K562 (cell line): ENCODE data around the gene ARHGAP15.

Experiments
- JUND ChIP-seq, 2 experiments: IDR thresholded peaks; 2 replicates in 1 of 2; 3 replicates in 1 of 2; pipeline ENCODE4 v1.6.1; 2011; ENCODE audit warnings: borderline replicate concordance in 2 of 2, low read depth in 2 of 2, low read length in 2 of 2, improper control_type of control experiment in 1 of 2, missing biosample characterization in 1 of 2, missing genetic modification characterization in 1 of 2, missing genetic modification reagents in 1 of 2
- POLR2A ChIP-seq: fragments of 450-650 bp; conservative IDR thresholded peaks from 2 replicates; pipeline ENCODE4 v1.6.1; 2016
- SMARCC2 ChIP-seq: fragments of 450-650 bp; IDR thresholded peaks from 2 replicates; pipeline ENCODE4 v1.6.1; 2017; ENCODE audit warnings: antibody characterized with exemption, moderate library complexity, mild to moderate bottlenecking, low read depth
- SRSF3 ChIP-seq: fragments of 200-400 bp; formaldehyde crosslinking; IDR thresholded peaks from 2 replicates; pipeline ENCODE4 v1.6.1; 2016; ENCODE audit warnings: mild to moderate bottlenecking, low read length, moderate library complexity; ENCODE audit not compliant: insufficient read depth
- TAF1 ChIP-seq: IDR thresholded peaks from 2 replicates; pipeline ENCODE4 v1.6.1; 2011; ENCODE audit warnings: mild to moderate bottlenecking, low read length, moderate library complexity; ENCODE audit not compliant: insufficient read depth, control insufficient read depth, severe bottlenecking; ENCODE audit errors: extremely low read depth
- ZC3H11A ChIP-seq: IDR thresholded peaks from 2 replicates; pipeline ENCODE4 v1.6.1; 2012; ENCODE audit warnings: low read depth, low read length, improper control_type of control experiment
- ZNF444 ChIP-seq: fragments of 250-450 bp; sonication (Bioruptor Pico); IDR thresholded peaks from 2 replicates; pipeline ENCODE4 v1.4.0; 2020; ENCODE audit warnings: mild to moderate bottlenecking, moderate library complexity
- ZNF780A ChIP-seq: fragments of 250-450 bp; sonication (Bioruptor Pico); IDR thresholded peaks from 2 replicates; pipeline ENCODE4 v1.5.0; 2021; ENCODE audit warnings: mild to moderate bottlenecking
- TF ChIP-seq, protein P1 (sequence below), 3 experiments: IDR thresholded peaks in 2 of 3; conservative IDR thresholded peaks in 1 of 3; 2 replicates each; pipeline ENCODE4 v1.5.1; 2011 to 2012; ENCODE audit warnings: low read length in 3 of 3, mild to moderate bottlenecking in 3 of 3, control low read depth in 2 of 3, improper control_type of control experiment in 1 of 3, inconsistent platforms in 1 of 3, low read depth in 1 of 3, mixed read lengths in 1 of 3, moderate library complexity in 1 of 3; ENCODE audit not compliant: insufficient read depth in 2 of 3
- TF ChIP-seq, protein P2 (sequence below): sonication (generic); formaldehyde crosslinking; IDR thresholded peaks from 2 replicates; pipeline ENCODE4 v1.8.1; 2023; ENCODE audit warnings: mild to moderate bottlenecking, missing genetic modification reagents, moderate library complexity
- TF ChIP-seq, protein P3 (sequence below): sonication (generic); formaldehyde crosslinking; IDR thresholded peaks from 2 replicates; pipeline ENCODE4 v1.8.0; 2022; ENCODE audit warnings: mild to moderate bottlenecking, missing genetic modification reagents

DNA sequence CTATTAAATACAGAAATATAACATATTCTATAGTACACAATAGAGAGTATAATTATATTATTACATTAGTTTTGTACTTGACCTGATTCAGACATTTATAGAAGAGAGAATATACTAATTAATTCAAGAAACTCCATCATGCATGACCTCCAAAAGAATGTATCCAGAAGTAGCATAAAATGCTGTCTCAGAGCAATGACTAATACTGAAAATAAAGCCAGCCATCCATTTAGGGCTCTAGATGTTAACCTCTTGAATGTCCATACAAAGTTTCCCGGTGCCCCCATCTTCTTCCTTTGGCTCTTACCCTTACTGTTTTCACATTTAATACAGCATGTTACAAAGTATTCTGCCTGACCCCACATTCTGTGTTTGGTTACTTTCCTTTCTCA is 102.0 kb downstream of the ARHGAP15 start:
- TF ChIP-seq, protein P1, sequence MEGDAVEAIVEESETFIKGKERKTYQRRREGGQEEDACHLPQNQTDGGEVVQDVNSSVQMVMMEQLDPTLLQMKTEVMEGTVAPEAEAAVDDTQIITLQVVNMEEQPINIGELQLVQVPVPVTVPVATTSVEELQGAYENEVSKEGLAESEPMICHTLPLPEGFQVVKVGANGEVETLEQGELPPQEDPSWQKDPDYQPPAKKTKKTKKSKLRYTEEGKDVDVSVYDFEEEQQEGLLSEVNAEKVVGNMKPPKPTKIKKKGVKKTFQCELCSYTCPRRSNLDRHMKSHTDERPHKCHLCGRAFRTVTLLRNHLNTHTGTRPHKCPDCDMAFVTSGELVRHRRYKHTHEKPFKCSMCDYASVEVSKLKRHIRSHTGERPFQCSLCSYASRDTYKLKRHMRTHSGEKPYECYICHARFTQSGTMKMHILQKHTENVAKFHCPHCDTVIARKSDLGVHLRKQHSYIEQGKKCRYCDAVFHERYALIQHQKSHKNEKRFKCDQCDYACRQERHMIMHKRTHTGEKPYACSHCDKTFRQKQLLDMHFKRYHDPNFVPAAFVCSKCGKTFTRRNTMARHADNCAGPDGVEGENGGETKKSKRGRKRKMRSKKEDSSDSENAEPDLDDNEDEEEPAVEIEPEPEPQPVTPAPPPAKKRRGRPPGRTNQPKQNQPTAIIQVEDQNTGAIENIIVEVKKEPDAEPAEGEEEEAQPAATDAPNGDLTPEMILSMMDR (IDR thresholded peaks at IDR 0.05 in 2 of 3, conservative IDR thresholded peaks at IDR 0.05 in 1 of 3; ENCODE audit: insufficient read depth in 2 of 3, low read depth in 1 of 3, low read length in 3 of 3) = no peak
- TF ChIP-seq TAF1 (no peak), JUND (IDR thresholded peaks at IDR 0.05; ENCODE audit: borderline replicate concordance, low read depth, low read length) (no peak), JUND (tag; IDR thresholded peaks at IDR 0.05; ENCODE audit: borderline replicate concordance, low read depth, low read length) (no peak), ZC3H11A (no peak), POLR2A (no peak), ZNF444 (CRISPR knock-in tag) (no peak), ZNF780A (CRISPR knock-in tag) (no peak), SRSF3 (no peak), SMARCC2 (no peak)
- TF ChIP-seq, protein P2, sequence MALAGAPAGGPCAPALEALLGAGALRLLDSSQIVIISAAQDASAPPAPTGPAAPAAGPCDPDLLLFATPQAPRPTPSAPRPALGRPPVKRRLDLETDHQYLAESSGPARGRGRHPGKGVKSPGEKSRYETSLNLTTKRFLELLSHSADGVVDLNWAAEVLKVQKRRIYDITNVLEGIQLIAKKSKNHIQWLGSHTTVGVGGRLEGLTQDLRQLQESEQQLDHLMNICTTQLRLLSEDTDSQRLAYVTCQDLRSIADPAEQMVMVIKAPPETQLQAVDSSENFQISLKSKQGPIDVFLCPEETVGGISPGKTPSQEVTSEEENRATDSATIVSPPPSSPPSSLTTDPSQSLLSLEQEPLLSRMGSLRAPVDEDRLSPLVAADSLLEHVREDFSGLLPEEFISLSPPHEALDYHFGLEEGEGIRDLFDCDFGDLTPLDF (CRISPR knock-in tag) = no peak
- TF ChIP-seq, protein P3, sequence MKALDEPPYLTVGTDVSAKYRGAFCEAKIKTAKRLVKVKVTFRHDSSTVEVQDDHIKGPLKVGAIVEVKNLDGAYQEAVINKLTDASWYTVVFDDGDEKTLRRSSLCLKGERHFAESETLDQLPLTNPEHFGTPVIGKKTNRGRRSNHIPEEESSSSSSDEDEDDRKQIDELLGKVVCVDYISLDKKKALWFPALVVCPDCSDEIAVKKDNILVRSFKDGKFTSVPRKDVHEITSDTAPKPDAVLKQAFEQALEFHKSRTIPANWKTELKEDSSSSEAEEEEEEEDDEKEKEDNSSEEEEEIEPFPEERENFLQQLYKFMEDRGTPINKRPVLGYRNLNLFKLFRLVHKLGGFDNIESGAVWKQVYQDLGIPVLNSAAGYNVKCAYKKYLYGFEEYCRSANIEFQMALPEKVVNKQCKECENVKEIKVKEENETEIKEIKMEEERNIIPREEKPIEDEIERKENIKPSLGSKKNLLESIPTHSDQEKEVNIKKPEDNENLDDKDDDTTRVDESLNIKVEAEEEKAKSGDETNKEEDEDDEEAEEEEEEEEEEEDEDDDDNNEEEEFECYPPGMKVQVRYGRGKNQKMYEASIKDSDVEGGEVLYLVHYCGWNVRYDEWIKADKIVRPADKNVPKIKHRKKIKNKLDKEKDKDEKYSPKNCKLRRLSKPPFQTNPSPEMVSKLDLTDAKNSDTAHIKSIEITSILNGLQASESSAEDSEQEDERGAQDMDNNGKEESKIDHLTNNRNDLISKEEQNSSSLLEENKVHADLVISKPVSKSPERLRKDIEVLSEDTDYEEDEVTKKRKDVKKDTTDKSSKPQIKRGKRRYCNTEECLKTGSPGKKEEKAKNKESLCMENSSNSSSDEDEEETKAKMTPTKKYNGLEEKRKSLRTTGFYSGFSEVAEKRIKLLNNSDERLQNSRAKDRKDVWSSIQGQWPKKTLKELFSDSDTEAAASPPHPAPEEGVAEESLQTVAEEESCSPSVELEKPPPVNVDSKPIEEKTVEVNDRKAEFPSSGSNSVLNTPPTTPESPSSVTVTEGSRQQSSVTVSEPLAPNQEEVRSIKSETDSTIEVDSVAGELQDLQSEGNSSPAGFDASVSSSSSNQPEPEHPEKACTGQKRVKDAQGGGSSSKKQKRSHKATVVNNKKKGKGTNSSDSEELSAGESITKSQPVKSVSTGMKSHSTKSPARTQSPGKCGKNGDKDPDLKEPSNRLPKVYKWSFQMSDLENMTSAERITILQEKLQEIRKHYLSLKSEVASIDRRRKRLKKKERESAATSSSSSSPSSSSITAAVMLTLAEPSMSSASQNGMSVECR (CRISPR knock-in tag) = no peak
